HepG2 (cell line): ENCODE data around the gene ADAM8. TPM values are rescaled to one million over a fixed set of nuclear protein-coding genes. Genes with fewer than 3 reads are reported as not detected.
"Not testable (repeated sequence)": the region's sequence is repeated elsewhere in the genome, so short reads cannot be mapped to it uniquely, and the experiment has no call there.

ENCODE experiments used
- ATAC-seq: fragments of 200-7000 bp; cut with Tn5 transposase; 3 replicates; pipeline ENCODE4 v1.9.1; 2020; ENCODE audit warnings: mild to moderate bottlenecking, moderate library complexity
- BruUV-seq: library from RNA; stranded (reverse); fragments of 400-500 nt; replicated peaks from 2 replicates; lab custom pipeline; 2021; lab: Mats Ljungman, UMichigan
- CTCF ChIA-PET: fragments of 300-600 bp; formaldehyde crosslinking; extraction: SDS; loops from one replicate; lab custom pipeline; 2021; ENCODE audit warnings: low total read pairs, inconsistent platforms, low intra/inter-chr PET ratio; lab: Yijun Ruan, JAX
- POLR2A ChIA-PET: fragments of 350-600 bp; sonication (Branson Sonifier 250); formaldehyde crosslinking; loops from one replicate; lab custom pipeline; 2020; ENCODE audit warnings: antibody characterized with exemption, inconsistent platforms; lab: Yijun Ruan, JAX
- DNase-seq: peaks from one replicate; pipeline ENCODE4 v3.0.0-alpha.2; 2015; ENCODE audit warnings: low spot score
- FAIRE-seq: peaks from 3 replicates; lab custom pipeline; 2011; peaks lifted over from hg19 to GRCh38; lab: Jason Lieb, UNC
- H2AFZ ChIP-seq: one replicate; pipeline ENCODE4 v1.6.1; 2011; ENCODE audit warnings: low read length, inconsistent platforms
- H3K27ac ChIP-seq: fragments of 300-600 bp; 3 replicates; pipeline ENCODE4 v1.8.0; 2011; ENCODE audit warnings: mixed run types, mild to moderate bottlenecking, mixed read lengths, low read length, inconsistent platforms; ENCODE audit not compliant: insufficient read depth; ENCODE audit errors: extremely low read length
- H3K27me3 ChIP-seq, 2 experiments: fragments of 200-600 bp in 1 of 2; 2 replicates in 1 of 2; 3 replicates in 1 of 2; pipeline versions ENCODE4 v1.6.0 to v1.8.0; 2011; ENCODE audit warnings: low read length in 2 of 2, mild to moderate bottlenecking in 2 of 2, moderate library complexity in 2 of 2, inconsistent platforms in 1 of 2; ENCODE audit not compliant: insufficient read depth in 2 of 2, control insufficient read depth in 1 of 2
- H3K36me3 ChIP-seq, 2 experiments: fragments of 200-600 bp in 1 of 2; replicated peaks in 1 of 2; 2 replicates in 1 of 2; 3 replicates in 1 of 2; pipeline versions ENCODE4 v1.5.1 to v1.8.0; 2011; ENCODE audit warnings: low read length in 2 of 2, inconsistent platforms in 1 of 2; ENCODE audit not compliant: insufficient read depth in 2 of 2, control insufficient read depth in 1 of 2
- H3K4me1 ChIP-seq: 2 replicates; pipeline ENCODE4 v1.5.1; 2012; ENCODE audit warnings: low read length, inconsistent platforms; ENCODE audit not compliant: insufficient read depth
- H3K4me2 ChIP-seq: 2 replicates; pipeline ENCODE4 v1.6.0; 2011; ENCODE audit warnings: low read depth, low read length, inconsistent platforms
- H3K4me3 ChIP-seq, 3 experiments: fragments of 200-600 bp in 1 of 3; sonication (generic), shearing (Covaris generic) in 1 of 3; replicated peaks in 1 of 3; 2 replicates each; pipeline ENCODE4 v1.5.1; 2011 to 2016; ENCODE audit warnings: low read length in 3 of 3, inconsistent platforms in 2 of 3, low read depth in 2 of 3, mild to moderate bottlenecking in 2 of 3, control low read depth in 1 of 3, mixed read lengths in 1 of 3; ENCODE audit not compliant: insufficient read depth in 1 of 3
- H3K79me2 ChIP-seq: one replicate; pipeline ENCODE4 v1.6.1; 2011; ENCODE audit warnings: low read length, inconsistent platforms; ENCODE audit not compliant: insufficient read depth
- H3K9ac ChIP-seq: 2 replicates; pipeline ENCODE4 v1.6.0; 2011; ENCODE audit warnings: mild to moderate bottlenecking, low read depth, low read length, inconsistent platforms; ENCODE audit not compliant: insufficient read depth
- H3K9me3 ChIP-seq: 2 replicates; pipeline ENCODE4 v1.5.1; 2012; ENCODE audit warnings: mild to moderate bottlenecking, low read length
- H4K20me1 ChIP-seq: 2 replicates; pipeline ENCODE4 v1.6.0; 2011; ENCODE audit warnings: inconsistent platforms, mild to moderate bottlenecking, low read length, moderate library complexity; ENCODE audit not compliant: insufficient read depth
- EZH2 ChIP-seq: conservative IDR thresholded peaks from 2 replicates; pipeline ENCODE4 v1.6.1; 2012; ENCODE audit warnings: mild to moderate bottlenecking, low read depth, low read length, moderate library complexity
- NR2F6 ChIP-seq, 2 experiments: IDR thresholded peaks; 2 replicates each; pipeline ENCODE4 v1.6.1; 2016; ENCODE audit warnings: antibody characterized with exemption in 1 of 2, mild to moderate bottlenecking in 1 of 2
- TGIF2 ChIP-seq: IDR thresholded peaks from 2 replicates; pipeline ENCODE4 v1.6.1; 2016; ENCODE audit warnings: control low read depth, missing compliant biosample characterization
- WGBS: methylation state at CpG from one replicate; pipeline ENCODE4 v1.1.6; 2017; ENCODE audit warnings: low lambda C conversion rate; 5-methylcytosine and 5-hydroxymethylcytosine counted together
- in situ Hi-C: cut with HindIII; loops from 2 replicates; pipeline ENCODE4 v1.10.0; 2017; ENCODE audit warnings: low pct_unique_long_range_greater_than_20kb; ENCODE audit not compliant: extremely low pct_ligation_motif_present
- intact Hi-C: fragments of 100-400 bp; cut with micrococcal nuclease; formaldehyde crosslinking; loops from one replicate; pipeline ENCODE4 v1.10.0; 2022; ENCODE audit not compliant: unreplicated experiment
- polyA plus RNA-seq, 8 experiments: library from polyadenylated mRNA; depleted of rRNA in 3 of 8; stranded (reverse) in 7 of 8; unstranded in 1 of 8; fragments of >200 nt; fragmentation: Illumina TruSeq in 4 of 8; extraction: Trizol in 4 of 8; gene quantifications; 2 replicates each; pipeline versions ENCODE4 v1.2.1 to v1.2.3, GENCODE V29; 2011 to 2016; ENCODE audit warnings: low read depth in 4 of 8, missing spikeins in 1 of 8, mixed read lengths in 1 of 8; ENCODE audit not compliant: insufficient read depth in 1 of 8
- total RNA-seq, 5 experiments: library from RNA; depleted of rRNA; stranded (reverse); fragments of >200 nt; fragmentation: Illumina TruSeq; extraction: Trizol; gene quantifications; 2 replicates each; pipeline ENCODE4 v1.2.3, GENCODE V29; 2016; ENCODE audit warnings: low read depth in 1 of 5
- TF ChIP-seq, protein P1 (sequence below), 2 experiments: sonication (generic) in 1 of 2; formaldehyde crosslinking in 1 of 2; IDR thresholded peaks; 2 replicates each; pipeline versions ENCODE4 v1.4.0 to v1.6.1; 2018 to 2020; ENCODE audit warnings: missing genetic modification reagents in 2 of 2, borderline replicate concordance in 1 of 2, low read depth in 1 of 2, mild to moderate bottlenecking in 1 of 2, missing biosample characterization in 1 of 2
- TF ChIP-seq, protein P2 (sequence below): IDR thresholded peaks from 2 replicates; pipeline ENCODE4 v1.6.1; 2016

The ADAM8 gene
- total and polyA plus RNA-seq, 2 of the 13 experiments (the other 11 are each of a cell fraction or from before 2014, with no cell fraction given), result 0.24 to 0.93 TPM

DNA sequence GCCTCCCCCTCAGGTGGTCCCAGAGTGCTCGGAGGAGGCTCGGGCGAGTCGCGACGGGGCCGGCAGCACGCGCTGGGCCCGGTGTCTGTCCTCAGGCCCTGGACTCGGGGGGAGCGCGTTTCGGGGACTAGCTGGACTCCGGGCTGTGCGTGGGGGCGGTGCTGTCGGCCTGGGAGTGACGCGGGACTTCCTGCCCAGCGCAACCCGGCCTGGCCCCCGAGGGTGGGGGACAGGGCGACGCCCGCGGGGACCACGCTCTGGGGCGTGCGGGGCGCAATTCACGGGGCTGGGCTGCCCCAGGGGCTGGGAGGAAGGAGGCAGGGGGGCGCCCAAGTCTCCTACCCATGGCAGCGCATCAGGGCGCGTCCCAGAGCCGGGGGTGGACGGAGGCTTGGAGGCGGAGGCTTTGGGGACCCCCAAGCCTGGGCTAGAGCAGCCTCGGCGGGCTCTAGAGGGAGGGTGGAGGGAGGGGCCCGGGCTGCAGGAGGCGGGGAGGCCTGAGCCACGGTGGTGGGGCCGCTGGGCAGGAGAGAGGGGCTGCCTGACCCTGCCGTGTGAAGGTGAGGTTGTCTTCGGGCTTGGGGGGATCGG lies 41.3 kb downstream of the ADAM8 start:
- 16% methylated on average over 10 of the region's 48 CpGs for WGBS
- Histone ChIP-seq H4K20me1 (0 out of 2 replicates have a peak, but pooled peaks cover 3% of the 10 kb centered on the region), H3K27me3 (peaks cover 11 to 62% of the 10 kb centered on the region in 2 experiments), H3K4me2 (no peak overlapping the region), H3K4me1 (no peaks in the 10 kb centered on the region), H3K9me3 (no peaks in the 10 kb centered on the region), H3K27ac (no peak overlapping the region), H3K79me2 (no peaks in the 10 kb centered on the region), H2AFZ (no peak overlapping the region), H3K9ac (no peak overlapping the region), H3K36me3 (no peaks in the 10 kb centered on the region), H3K4me3 (no peak overlapping the region)
- in situ Hi-C loops (no loop called here), intact Hi-C loops (no loop called here)
- CTCF ChIA-PET, result no interaction called here
- POLR2A ChIA-PET, result no interaction called here
- ATAC-seq, result no peak
- DNase-seq, result no peak
- TF ChIP-seq TGIF2 (CRISPR knock-in tag) (no peak), NR2F6 (IDR thresholded peaks at IDR 0.05) (no peak), NR2F6 (CRISPR knock-in tag; IDR thresholded peaks at IDR 0.05) (no peak), EZH2 (0 out of 2 replicates have a peak, but pooled peaks have one; percentile 20)
- TF ChIP-seq, protein P1, sequence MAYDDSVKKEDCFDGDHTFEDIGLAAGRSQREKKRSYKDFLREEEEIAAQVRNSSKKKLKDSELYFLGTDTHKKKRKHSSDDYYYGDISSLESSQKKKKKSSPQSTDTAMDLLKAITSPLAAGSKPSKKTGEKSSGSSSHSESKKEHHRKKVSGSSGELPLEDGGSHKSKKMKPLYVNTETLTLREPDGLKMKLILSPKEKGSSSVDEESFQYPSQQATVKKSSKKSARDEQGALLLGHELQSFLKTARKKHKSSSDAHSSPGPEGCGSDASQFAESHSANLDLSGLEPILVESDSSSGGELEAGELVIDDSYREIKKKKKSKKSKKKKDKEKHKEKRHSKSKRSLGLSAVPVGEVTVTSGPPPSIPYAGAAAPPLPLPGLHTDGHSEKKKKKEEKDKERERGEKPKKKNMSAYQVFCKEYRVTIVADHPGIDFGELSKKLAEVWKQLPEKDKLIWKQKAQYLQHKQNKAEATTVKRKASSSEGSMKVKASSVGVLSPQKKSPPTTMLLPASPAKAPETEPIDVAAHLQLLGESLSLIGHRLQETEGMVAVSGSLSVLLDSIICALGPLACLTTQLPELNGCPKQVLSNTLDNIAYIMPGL (CRISPR knock-in tag; IDR thresholded peaks at IDR 0.05; ENCODE audit: borderline replicate concordance in 1 of 2, low read depth in 1 of 2), result no peak
- TF ChIP-seq, protein P2, sequence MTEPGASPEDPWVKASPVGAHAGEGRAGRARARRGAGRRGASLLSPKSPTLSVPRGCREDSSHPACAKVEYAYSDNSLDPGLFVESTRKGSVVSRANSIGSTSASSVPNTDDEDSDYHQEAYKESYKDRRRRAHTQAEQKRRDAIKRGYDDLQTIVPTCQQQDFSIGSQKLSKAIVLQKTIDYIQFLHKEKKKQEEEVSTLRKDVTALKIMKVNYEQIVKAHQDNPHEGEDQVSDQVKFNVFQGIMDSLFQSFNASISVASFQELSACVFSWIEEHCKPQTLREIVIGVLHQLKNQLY (CRISPR knock-in tag), result no peak
- FAIRE-seq, result no peak
- no TSS peak for BruUV-seq

DNA sequence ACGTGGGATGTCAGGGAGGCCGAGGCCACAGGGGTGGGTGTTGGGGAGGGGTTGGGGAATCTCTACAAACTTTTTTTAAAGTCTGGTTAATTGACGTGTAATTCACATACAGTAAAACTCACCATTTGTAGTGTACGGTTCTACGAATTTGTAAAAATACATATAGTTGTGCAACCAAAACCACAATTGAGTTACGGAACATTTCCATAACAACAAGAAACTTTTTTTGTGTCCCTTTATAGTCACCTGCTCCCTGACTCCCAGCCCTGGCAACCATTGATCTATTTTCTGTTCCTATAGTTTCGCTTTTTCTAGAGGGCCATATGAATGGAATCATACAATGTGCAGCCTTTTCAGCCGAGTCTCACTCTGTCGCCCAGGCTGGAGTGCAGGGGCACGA lies 41.9 kb downstream of the ADAM8 start:
- in situ Hi-C loops, FAIRE-seq, ATAC-seq, H3K4me1 ChIP-seq, H3K36me3 ChIP-seq, H3K27ac ChIP-seq, H3K9ac ChIP-seq, H3K4me3 ChIP-seq, H3K4me2 ChIP-seq, POLR2A ChIA-PET, BruUV-seq, intact Hi-C loops, H4K20me1 ChIP-seq, CTCF ChIA-PET, H3K9me3 ChIP-seq, H3K79me2 ChIP-seq, H2AFZ ChIP-seq, DNase-seq: not testable (repeated sequence)
- WGBS, result 25% methylated on average over 9 of the region's 10 CpGs
- H3K27me3 ChIP-seq, result peaks cover 9 to 62% of the 10 kb centered on the region in 2 experiments
